ENCODE results near the gene ZNF528. TPM values are rescaled to one million over a fixed set of nuclear protein-coding genes. Genes with fewer than 3 reads are reported as not detected.

Gene ZNF528
- total RNA-seq, 2 donors from 2014 or later = 31.7 to 43.4 TPM

Other genes with a start within 250 kb of the ZNF528 start
- 10 to 100 TPM in 1 of 2 donors, 1 to 10 TPM in 1; 8.4 to 29.3 TPM for gene ZNF836, start 226.2 kb upstream of the ZNF528 start, total RNA-seq
- gene PPP2R1A, start 207.8 kb upstream of the ZNF528 start, total RNA-seq = 100 to 1,000 TPM; 153 to 252 TPM
- 10 to 100 TPM in 1 of 2 donors, 1 to 10 TPM in 1; 6.8 to 16.9 TPM for gene ZNF766, start 128.3 kb upstream of the ZNF528 start, total RNA-seq
- gene ZNF480, start 100.7 kb upstream of the ZNF528 start, total RNA-seq = 1 to 10 TPM; 4.6 to 8.5 TPM
- gene ZNF610, start 61.6 kb upstream of the ZNF528 start, total RNA-seq = 1 to 10 TPM; 1.1 to 1.8 TPM
- gene ZNF880, start 27.9 kb upstream of the ZNF528 start, total RNA-seq = 10 to 100 TPM; 14.6 to 23.7 TPM
- gene ZNF534, start 31.3 kb downstream of the ZNF528 start, total RNA-seq = under 1 TPM; 0.49 to 0.68 TPM
- gene ZNF578, start 55.7 kb downstream of the ZNF528 start, total RNA-seq = 1 to 10 TPM in 1 of 2 donors, under 1 TPM in 1; 0.41 to 4.7 TPM
- gene ZNF808, start 129.8 kb downstream of the ZNF528 start, total RNA-seq = 10 to 100 TPM; 13.7 to 24.5 TPM
- gene ZNF701, start 172.4 kb downstream of the ZNF528 start, total RNA-seq = 10 to 100 TPM; 16.0 to 22.7 TPM
- gene ZNF83, start 240.5 kb downstream of the ZNF528 start, total RNA-seq = 100 to 1,000 TPM in 1 of 2 donors, 10 to 100 TPM in 1; 70.0 to 143 TPM

Measured in thoracic aorta (tissue), 2 donors.